NCI-H2107 treated with DMSO at 0.1 percent for 48 hours (cell line): ENCODE results near the gene CFAP77.
A peak's percentile ranks its signal among the peaks of the same experiment; 100 is the strongest.
"Not testable (repeated sequence)": the region's sequence is repeated elsewhere in the genome, so short reads cannot be mapped to it uniquely, and the experiment has no call there.

Experiments used
- DNase-seq: peaks from one replicate; lab custom pipeline; 2025; ENCODE audit not compliant: unreplicated experiment; lab: John Stamatoyannopoulos, UW

The CFAP77 gene

DNA sequence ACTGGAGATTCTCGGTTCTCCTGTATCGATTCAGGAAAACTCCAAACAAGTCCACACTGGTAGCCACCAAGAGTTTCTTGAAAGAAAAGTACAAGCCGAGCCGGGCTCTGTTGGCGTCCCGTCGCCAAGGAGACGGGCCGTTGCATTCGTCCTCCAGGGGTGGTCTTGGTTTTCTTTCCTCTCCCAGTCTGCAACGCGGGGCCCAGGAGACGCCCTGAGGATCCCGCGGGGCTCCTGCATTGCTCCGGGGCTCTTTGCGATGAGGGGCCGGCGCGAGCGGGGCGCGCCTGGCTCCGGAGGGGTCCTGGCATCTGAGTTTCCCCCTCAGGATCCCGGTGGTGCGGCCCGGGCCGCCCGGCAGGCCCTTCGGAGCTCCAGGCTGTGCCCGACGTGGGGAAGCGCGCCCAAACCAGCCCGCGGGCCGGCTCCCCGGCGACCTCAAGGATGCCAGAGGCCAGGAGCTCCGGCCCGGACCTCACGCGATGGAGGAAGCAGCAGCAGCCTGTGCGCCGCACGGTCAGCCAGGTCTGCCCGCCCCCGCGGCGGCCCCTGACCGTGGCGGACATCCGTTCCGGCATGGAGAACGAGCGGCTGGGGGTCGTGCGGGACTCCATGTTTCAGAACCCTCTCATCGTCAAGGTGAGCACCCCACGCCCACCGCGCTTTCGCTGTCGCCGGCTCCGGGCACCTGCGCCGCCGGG is at the start of gene CFAP77:
Gene CFAP77 (plus strand): TSS at position 384 of the 701 bp plus-strand sequence. CDS start 61 bp downstream, at position 445.
- no peak for DNase-seq

DNA sequence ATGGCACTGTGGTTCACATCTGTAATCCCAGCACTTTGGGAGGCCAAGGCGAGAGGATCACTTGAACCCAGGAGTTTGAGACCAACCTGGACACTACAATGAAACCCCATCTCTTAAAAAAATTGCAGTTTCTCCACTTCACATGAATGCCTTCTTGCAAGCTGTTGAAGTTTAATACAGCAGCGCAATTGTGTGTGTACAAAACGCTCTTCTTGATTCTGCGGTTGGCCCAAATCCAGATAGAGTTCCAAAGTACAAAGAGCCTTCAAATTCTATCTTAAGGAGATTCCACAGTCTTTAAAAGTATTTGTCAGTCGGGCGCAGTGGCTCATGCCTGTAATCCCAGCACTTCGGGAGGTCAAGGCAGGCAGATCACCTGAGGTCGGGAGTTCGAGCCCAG is 45.9 kb upstream of the CFAP77 start:
- no peak for DNase-seq

DNA sequence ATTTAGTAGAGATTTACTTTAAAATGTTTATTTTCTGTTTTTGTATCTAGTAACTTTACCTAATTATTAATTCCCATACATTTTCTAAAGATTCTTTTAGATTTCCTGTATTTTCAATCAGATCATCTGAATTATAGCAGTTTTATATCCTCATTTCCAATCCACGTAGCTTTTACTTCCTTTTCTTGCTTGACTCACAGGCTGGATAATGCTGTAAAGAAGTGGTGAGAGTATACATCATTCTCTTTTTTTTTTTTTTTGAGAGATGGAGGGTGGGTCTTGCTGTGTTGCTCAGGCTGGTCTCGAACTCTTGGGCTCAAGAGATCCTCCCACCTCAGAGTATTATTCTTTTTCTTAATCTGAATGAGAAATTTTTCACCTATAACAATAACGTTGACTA is 44.0 kb upstream of the CFAP77 start:
- DNase-seq, result no peak

DNA sequence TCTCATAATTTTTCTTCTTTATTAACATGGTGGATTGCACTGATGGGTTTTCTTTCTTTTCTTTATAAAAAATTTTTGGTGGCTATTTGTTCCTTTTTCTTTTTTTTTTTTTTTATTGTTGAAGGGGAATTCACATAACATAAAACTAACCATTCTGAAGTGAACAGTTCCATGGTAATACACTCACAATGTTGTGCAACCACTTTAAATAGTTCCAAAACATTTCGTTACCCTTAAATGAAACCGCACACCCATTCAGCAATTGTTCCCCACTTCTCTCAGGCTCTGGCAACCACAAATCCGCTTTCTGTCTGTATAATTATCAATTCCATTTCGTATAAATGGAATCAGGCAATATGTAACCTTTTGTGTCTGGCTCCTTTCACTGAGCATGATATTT is 43.5 kb upstream of the CFAP77 start:
- DNase-seq, result peak; percentile 37

DNA sequence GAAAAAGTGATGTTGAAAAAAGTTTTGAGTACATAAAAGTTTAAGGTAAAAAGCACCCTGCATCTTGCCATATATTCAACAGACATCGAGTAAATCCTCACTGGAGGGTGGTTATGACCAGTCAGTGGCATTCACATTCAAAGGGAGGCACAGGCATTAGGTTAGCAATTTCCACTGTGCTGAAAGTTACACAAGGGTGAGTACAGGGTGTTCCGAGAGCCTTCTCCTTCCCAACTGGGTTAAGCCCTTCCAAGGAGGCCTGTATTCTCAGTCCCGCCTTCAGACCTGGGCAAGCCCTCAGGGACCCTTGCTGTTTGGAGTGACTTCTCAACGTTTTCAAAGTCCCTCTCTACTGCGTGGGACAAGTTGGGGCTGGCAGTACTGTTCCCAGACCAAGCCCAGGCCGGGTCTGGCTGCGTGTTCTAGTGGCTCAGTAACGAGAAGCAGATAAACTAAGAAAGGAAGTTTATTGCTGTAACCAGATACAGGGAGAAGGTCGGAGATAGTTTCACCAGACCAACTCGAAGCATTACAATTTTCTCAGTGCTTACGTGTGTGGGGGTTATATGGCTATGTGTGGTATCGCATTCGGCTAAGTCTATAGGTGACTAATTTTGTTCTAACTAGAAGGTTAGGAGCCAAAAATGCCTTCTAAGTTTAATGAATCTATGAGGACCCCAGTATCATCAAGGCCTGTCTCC is 42.2 kb upstream of the CFAP77 start:
- no peak for DNase-seq

DNA sequence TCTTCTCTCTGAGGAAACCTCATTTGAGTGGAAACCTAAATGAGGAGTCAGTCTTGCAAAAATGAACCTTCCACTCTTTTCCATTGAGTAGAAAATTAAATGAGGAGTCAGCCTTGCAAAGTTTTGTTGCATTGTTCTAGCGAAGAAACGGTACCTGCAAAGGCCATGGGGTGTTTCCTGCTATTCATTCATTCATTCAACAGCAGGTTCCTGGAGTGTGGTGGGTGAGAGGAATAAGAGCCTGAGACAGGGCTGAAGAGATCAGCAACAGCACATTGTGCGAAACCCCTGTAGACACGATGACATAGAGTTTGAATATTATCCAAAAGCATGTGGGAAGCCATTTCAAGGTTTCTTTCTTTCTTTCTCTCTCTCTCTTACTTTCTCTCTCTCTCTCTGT is 40.6 kb upstream of the CFAP77 start:
- DNase-seq, result no peak

DNA sequence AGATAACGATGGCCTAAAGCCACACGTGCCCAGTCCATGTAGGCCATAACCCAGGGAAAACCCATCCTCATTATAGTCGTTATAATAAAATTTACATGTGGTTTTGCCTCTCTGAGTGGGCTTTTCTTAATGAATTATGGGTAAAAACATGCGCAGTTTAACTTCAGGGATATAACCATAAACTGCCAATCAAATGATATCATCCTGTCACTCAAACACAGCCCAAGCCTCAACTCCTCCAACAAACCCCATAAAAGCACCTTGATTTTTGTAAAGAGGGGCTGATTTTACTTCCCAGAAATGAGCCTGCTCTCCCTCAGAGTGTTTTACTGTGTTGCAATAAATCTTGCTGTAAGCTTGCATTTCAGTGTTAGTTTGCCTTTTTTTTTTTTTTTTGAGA is 39.4 kb upstream of the CFAP77 start:
- no peak for DNase-seq

DNA sequence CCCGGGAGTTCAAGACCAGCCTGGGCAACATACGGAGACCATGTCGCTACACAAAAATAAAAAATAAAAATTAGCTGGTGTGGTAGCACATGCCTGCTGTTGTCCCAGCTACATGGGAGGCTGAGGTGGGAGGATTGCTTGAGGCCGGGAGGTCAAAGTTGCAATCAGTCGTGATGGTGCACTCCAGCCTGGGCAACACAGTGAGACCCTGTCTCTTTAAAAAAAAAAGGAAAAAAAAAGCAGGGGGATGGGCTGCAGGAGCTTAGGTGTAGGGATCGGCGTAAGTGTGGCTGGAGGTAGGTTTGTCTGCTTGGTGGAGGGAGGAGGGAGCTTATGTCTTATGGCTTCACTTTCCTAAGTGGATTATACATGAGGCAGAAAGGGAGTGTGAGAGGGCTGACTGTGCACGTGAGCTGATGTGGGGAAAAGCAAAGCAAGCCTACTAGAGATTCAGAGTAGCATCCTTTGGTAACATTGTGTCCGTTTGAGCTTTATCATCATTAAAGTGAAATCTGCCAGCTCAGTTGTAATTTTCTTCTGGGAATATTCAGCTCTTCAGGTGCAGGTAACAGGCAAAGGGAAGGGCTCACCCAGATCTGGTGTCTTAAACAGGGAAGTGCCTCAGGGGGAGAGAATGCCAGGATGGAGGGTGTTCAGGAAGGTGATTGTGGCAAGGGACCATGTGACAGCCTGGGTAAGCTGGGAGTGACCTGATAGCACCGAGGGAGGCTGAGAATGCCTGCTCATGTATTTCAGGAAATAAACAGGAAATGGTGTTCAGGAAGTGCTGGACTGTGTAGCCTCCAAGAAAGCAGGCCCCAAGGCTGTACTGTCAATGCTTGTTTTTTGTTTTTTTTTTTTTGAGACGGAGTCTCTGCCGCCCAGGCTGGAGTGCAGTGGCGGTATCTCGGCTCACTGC is 37.6 kb upstream of the CFAP77 start:
- no peak for DNase-seq

DNA sequence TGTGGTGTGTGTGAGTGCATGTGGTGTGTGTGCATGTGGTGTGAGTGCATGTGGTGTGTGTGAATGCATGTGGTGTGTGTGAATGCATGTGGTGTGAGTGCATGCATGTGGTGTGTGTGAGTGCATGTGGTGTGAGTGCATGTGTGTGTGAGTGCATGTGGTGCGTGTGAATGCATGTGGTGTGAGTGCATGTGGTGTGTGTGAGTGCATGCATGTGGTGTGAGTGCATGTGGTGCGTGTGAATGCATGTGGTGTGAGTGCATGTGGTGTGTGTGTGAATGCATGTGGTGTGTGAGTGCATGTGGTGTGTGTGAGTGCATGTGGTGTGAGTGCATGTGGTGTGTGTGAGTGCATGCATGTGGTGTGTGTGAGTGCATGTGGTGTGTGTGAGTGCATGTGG is 32.2 kb upstream of the CFAP77 start:
- DNase-seq, result not testable (repeated sequence)

DNA sequence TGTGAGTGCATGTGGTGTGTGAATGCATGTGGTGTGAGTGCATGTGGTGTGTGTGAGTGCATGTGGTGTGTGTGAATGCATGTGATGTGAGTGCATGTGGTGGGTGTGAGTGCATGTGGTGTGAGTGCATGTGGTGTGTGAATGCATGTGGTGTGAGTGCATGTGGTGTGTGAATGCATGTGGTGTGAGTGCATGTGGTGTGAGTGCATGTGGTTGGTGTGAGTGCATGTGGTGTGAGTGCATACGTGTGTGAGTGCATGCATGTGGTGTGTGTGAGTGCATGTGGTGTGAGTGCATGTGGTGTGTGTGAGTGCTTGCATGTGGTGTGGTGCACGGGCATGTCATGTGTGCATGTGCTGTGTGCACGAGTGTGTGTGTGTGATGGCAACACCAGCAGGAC is 31.6 kb upstream of the CFAP77 start:
- not testable (repeated sequence) for DNase-seq

DNA sequence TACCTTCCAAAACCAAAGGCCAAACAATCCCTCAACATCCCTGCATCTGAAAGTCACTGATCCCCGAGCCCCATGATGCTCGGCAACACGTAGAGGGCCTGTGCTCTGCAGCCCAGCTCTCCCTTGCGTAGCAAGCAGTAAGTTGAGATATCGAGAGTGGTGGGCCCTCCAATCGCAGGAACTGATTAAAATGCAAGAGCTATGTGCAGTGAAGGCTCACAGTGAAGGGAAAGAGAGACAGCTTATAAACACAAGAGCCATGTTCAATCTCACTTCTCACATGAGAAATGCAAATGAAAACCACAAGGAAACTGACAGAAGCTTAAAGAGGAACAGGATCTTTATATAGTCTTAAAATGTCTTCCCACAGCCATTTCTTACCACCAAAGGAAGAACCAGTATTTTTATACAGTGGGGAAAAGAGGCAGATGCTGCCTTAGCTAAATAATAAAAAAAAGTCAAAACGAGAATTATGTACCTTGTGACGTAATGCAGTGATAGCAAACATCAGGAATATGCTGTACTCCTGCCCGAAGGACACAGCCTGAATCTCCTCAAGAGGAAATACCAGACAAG is 28.0 kb upstream of the CFAP77 start:
- DNase-seq, result no peak

DNA sequence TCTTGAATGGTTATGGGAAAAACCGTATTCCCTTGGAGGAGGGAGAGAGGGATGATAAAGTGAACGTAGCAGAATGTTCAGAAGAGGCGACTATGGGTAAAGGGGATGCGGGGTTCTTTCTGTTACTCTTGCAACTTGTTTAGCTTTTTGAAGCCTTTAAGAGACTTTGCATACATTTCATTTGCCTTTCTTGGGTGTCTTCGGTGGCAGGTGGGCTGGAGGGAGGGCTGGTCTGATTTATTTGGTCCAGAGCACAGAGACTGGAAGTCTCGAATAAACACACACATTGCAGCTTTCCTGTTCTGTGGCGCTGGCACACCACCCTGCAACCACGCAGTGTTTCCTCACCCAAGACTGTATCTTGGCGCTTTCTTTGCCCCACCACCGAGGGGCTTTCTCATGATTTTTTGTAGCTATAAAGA is 26.5 kb upstream of the CFAP77 start:
- DNase-seq, result no peak

DNA sequence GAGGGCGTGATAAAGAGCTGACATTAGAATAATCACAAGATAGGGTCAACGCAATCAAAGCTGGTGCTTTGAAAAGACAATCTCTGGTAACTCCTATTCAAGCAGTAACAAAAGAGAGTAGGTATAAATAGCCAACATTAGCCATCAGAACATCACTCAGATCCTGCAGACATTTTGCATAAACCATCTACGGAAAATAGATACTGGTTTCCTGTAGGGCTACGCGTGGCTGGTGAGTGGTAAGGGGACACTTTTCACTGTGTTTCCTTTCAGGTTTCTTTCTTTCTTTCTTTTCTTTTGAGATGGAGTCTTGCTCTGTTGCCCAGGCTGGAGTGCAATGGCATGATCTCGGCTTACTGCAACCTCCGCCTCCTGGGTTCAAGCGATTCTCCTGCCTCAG is 25.6 kb upstream of the CFAP77 start:
- no peak for DNase-seq

DNA sequence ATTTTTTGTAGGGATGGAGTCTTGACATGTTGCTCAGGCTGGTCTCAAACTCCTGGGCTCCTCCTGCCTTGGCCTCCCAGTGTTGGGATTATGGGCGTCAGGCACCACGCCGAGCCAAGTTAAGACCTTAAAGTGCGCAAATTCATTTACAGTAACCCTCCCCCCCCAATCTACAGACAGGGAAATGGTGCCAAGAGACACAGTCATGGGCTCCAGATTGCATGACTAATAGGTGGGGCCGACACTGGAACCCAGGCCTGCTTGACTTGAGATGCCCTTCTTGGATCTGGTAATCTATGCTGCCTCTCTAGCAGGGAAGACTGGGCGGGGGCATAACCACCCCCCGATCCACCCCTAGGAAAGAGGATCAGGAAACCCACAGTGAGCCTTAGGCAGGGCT is 22.9 kb upstream of the CFAP77 start:
- no peak for DNase-seq

DNA sequence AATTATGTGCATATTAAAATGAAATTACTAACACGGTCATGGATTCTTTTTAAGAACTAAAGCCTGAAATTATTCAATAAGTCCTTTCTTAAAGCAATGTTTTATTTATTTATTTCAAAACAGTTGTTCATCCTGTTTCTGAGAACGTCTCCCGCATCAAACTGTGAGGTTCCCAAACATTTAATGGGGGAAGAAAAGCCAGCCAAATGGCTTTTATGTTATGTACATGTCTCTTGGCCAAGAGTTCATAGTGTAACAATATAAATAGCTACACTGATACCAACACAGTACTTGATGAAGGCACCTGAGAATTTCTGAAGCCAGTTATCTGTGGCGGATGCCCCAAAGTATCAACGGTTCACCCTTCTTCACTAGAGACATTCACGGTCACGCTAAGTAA is 19.0 kb upstream of the CFAP77 start:
- no peak for DNase-seq

DNA sequence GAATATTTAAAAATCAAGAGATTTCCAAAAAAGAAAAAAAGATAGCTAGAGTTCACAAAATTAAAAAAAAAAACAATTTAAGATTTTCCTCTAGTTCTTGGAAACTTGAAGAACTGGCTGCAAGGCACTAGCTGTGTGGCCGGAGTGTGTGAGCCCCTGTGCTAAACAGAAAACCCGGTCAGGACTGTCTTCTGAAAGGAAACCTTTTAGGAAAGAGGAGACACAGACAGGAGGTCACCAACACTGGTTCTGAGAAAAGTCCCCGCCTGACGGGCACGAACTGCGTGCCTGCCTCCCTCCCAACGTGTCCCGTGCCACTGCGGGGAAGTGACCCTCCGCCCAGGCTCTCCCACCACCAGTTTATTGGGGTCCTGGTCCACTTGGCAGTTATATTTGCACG is 18.6 kb upstream of the CFAP77 start:
- DNase-seq, result no peak

DNA sequence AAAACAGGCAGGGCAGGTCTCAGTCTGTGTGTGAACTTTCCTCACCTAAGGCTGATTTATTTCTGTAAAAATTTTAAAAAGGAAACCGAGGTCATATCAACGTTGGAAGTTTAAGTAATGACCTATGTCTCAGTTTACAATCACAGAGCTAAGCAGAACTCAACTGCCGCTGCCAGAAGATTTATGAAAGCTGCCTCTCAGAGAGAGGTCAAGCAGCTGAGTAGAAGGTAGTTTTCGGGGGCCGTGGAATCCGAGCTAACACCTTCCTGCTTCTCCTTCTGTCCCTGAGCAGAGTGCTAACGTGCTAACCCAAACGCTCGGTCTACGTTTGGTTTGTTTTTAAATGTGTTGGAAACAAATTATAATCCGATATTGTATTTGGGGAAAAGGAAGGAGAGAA is 14.5 kb upstream of the CFAP77 start:
- DNase-seq, result no peak

DNA sequence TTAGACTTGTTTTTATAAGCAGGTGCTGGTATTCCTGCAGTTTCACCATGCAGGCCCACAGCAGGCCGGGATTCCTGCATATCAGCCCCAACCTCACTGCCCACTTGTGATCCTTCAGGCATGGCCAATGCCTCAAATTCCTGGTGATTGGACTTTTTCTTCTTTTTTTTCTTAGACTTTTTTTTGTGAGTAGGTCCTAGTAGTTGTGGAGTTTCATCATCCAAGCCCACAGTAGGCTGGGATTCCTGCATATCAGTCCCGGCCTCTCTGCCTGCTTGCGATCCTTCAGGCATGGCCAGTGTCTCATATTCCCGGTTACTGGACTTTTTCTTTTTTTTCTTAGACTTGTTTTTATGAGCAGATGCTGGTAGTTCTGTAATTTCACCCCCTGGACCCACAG is 8.2 kb upstream of the CFAP77 start:
- DNase-seq, result no peak

DNA sequence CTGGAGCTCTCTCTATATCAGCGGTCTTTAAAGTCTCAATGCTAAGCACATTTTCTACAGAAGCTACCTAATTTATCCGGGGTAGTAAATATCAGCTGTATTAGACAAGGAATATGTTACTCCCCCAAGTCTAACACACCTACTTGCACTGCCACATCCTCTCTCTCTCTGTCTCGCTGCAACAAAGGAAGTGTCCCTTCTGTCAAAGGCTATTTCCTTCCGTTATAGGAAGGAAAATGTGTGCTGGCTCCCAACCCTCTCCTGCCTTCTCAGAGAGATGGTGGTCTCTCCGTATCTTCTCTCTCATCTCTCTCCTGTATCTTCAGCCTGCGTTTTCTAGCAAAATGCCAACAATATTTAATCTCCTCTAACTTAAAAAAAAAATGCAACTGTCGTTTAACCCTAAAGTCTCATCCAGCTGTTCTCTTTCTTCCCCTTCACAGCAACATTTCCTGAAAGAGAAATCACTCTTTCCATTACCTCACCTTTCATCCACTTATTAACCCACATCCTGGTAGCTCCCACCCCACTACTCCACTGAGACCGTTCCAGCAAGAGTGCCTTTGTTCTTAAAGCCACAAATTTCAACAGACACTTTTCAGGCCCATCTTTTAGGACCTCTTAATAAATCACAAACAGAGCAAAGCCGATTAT is 5.7 kb upstream of the CFAP77 start:
- DNase-seq, result no peak

DNA sequence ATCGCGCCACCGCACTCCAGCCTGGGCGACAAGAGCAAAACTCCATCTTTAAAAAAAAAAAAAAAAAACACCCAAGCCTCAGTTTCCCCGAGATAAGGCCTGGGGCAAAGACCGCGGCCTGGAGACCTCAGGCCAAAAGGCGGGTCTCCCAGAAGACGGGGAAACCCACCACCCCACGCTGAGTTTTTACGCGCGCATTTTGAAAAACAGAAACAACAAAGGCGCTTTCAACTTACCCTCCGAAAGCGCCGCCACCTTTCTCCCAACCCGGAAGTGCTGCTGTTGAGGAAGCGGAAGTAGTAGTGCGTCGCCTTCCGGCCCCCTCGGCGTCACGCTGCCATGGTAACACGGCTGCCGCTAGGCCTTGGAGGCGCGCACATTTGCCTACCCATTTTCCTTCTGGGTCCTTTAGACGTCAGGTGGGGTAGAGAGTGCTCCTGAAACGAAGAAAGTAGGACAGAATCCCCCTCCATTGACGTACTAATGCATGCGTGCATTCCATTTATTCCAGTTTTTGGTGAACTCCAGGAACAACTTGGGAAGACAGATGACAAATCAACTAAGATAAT is 3.4 kb upstream of the CFAP77 start, which contains the start of gene TTF1:
Gene TTF1 (minus strand): TSS at position 287 of the 569 bp plus-strand sequence. CDS start 4,019 bp downstream, outside the sequence.
- DNase-seq, result peak; percentile 56
